ENCODE data around the gene PFDN4. TPM values are rescaled to one million over a fixed set of nuclear protein-coding genes. Genes with fewer than 3 reads are reported as not detected.

PFDN4 gene
- total and polyA plus RNA-seq, 2 of the 13 experiments (the other 11 are each of a cell fraction or from before 2014, with no cell fraction given), result 59.8 to 227 TPM

GRCh38 chr20:54165803-54166202 lies 42.1 kb upstream of the PFDN4 start:
- Histone ChIP-seq H3K27ac (ENCODE audit: extremely low read length, insufficient read depth, low read length) (no peak overlapping the region), H3K4me1 (ENCODE audit: insufficient read depth, low read length) (peaks cover 36% of the 10 kb centered on the region), H3K9me3 (ENCODE audit: low read length) (no peaks in the 10 kb centered on the region), H3K27me3 (ENCODE audit: control insufficient read depth in 1 of 2, insufficient read depth in 2 of 2, low read length in 2 of 2) (no peaks in the 10 kb centered on the region), H3K79me2 (ENCODE audit: insufficient read depth, low read length) (no peaks in the 10 kb centered on the region), H4K20me1 (ENCODE audit: insufficient read depth, low read length) (no peaks in the 10 kb centered on the region), H3K4me2 (ENCODE audit: low read depth, low read length) (no peak overlapping the region), H3K4me3 (replicated peaks in 1 of 3; ENCODE audit: insufficient read depth in 1 of 3, low read depth in 2 of 3, low read length in 3 of 3) (no peak overlapping the region), H2AFZ (ENCODE audit: low read length) (no peak overlapping the region), H3K36me3 (replicated peaks in 1 of 2; ENCODE audit: control insufficient read depth in 1 of 2, insufficient read depth in 2 of 2, low read length in 2 of 2) (no peaks in the 10 kb centered on the region; a peak in 1 of 5 replicates), H3K9ac (ENCODE audit: insufficient read depth, low read depth, low read length) (no peak overlapping the region)
- DNase-seq (ENCODE audit: low spot score) (no peak), FAIRE-seq (no peak), ATAC-seq (no peak)
- 73% methylated on average over 2 of the region's 2 CpGs for WGBS (ENCODE audit: low lambda C conversion rate)
- no peak for TF ChIP-seq ZNF792 (CRISPR knock-in tag; IDR thresholded peaks at IDR 0.05)
- TF ChIP-seq, protein P1, sequence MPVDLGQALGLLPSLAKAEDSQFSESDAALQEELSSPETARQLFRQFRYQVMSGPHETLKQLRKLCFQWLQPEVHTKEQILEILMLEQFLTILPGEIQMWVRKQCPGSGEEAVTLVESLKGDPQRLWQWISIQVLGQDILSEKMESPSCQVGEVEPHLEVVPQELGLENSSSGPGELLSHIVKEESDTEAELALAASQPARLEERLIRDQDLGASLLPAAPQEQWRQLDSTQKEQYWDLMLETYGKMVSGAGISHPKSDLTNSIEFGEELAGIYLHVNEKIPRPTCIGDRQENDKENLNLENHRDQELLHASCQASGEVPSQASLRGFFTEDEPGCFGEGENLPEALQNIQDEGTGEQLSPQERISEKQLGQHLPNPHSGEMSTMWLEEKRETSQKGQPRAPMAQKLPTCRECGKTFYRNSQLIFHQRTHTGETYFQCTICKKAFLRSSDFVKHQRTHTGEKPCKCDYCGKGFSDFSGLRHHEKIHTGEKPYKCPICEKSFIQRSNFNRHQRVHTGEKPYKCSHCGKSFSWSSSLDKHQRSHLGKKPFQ (CRISPR knock-in tag; IDR thresholded peaks at IDR 0.05; ENCODE audit: insufficient replicate concordance), result no peak
- no peak for TF ChIP-seq SMAD3 (CRISPR knock-in tag; IDR thresholded peaks at IDR 0.05)
- no peak for TF ChIP-seq ZNF30 (CRISPR knock-in tag; IDR thresholded peaks at IDR 0.05)
- TF ChIP-seq PHB2 (IDR thresholded peaks at IDR 0.05; ENCODE audit: partially characterized antibody), result no peak
- BruUV-seq (replicated peaks), result no TSS peak
- ChIA-PET POLR2A (interaction anchor here (1.7 kb wide), 1 partner anchor 58 kb away, joined by 3 read pairs; no protein-coding TSS in a partner anchor), CTCF (ENCODE audit: low intra/inter-chr PET ratio, low total read pairs) (no interaction called here)
- in situ Hi-C loops (cut with HindIII; ENCODE audit: extremely low pct_ligation_motif_present, low pct_unique_long_range_greater_than_20kb) (no loop called here), intact Hi-C loops (cut with micrococcal nuclease; ENCODE audit: unreplicated experiment) (no loop called here)

DNA sequence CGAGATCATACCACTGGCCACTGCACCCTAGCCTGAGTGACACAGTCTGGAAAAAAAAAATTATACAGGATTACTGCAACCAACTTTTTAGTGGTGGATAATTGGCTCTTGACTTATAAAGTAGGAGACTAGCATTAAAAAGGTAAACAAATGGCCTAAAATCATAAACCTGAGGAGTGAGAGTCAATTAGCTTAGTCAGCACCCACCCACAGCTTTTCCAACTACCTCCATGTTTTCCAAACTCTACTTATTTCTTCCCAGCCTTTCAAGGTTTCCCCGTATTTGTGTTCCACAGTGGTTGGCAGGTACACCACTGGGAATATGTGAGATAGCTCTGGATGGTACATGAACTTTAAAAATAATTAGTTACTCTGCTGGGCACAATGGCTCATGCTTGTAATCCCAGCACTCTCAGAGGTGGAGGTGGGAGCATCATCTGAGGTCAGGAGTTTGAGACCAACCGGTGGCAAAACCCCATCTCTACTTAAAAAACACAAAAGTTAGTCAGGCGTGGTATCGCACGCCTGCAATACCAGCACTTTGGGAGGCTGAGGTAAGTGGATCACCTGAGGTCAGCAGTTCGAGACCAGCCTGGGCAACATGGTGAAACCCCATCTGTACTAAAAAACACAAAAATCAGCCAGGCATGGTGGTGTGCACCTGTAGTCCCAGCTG lies 40.8 kb upstream of the PFDN4 start:
- no peak overlapping the region for H3K4me3 ChIP-seq (replicated peaks in 1 of 3; ENCODE audit: insufficient read depth in 1 of 3, low read depth in 2 of 3, low read length in 3 of 3)
- intact Hi-C loops (cut with micrococcal nuclease; ENCODE audit: unreplicated experiment) (no loop called here), in situ Hi-C loops (cut with HindIII; ENCODE audit: extremely low pct_ligation_motif_present, low pct_unique_long_range_greater_than_20kb) (no loop called here)
- POLR2A ChIA-PET, result interaction anchor here (1.5 to 3.4 kb wide), 2 partner anchors 60 to 63 kb away, joined by 4 to 16 read pairs; no protein-coding TSS in a partner anchor
- CTCF ChIA-PET (ENCODE audit: low intra/inter-chr PET ratio, low total read pairs), result no interaction called here
- H3K4me1 ChIP-seq (ENCODE audit: insufficient read depth, low read length), result peaks cover 36% of the 10 kb centered on the region
- FAIRE-seq (no peak), ATAC-seq (no peak), DNase-seq (ENCODE audit: low spot score) (no peak)
- H2AFZ ChIP-seq (ENCODE audit: low read length), result no peak overlapping the region
- no peaks in the 10 kb centered on the region for H3K79me2 ChIP-seq (ENCODE audit: insufficient read depth, low read length)
- H3K9ac ChIP-seq (ENCODE audit: insufficient read depth, low read depth, low read length), result no peak overlapping the region
- H3K27ac ChIP-seq (ENCODE audit: extremely low read length, insufficient read depth, low read length), result no peak overlapping the region
- no peaks in the 10 kb centered on the region; a peak in 1 of 5 replicates for H3K36me3 ChIP-seq (replicated peaks in 1 of 2; ENCODE audit: control insufficient read depth in 1 of 2, insufficient read depth in 2 of 2, low read length in 2 of 2)
- no peak overlapping the region for H3K4me2 ChIP-seq (ENCODE audit: low read depth, low read length)
- no peaks in the 10 kb centered on the region for H3K9me3 ChIP-seq (ENCODE audit: low read length)
- H4K20me1 ChIP-seq (ENCODE audit: insufficient read depth, low read length), result no peaks in the 10 kb centered on the region
- H3K27me3 ChIP-seq (ENCODE audit: control insufficient read depth in 1 of 2, insufficient read depth in 2 of 2, low read length in 2 of 2), result no peaks in the 10 kb centered on the region
- WGBS (ENCODE audit: low lambda C conversion rate), result 97% methylated on average over 7 of the region's 7 CpGs
- TF ChIP-seq U2AF2 (IDR thresholded peaks at IDR 0.05; ENCODE audit: low read depth, low read length) (no peak), MAFK (conservative IDR thresholded peaks at IDR 0.05 in 1 of 2, IDR thresholded peaks at IDR 0.05 in 1 of 2; ENCODE audit: low read length in 2 of 2) (peak; percentile 80 to 83), MAFF (IDR thresholded peaks at IDR 0.05; ENCODE audit: low read depth, low read length) (peak; percentile 75)
- BruUV-seq (replicated peaks), result no TSS peak
